GM23248 (cell line): ENCODE data around the gene ITGAD. TPM values are rescaled to one million over a fixed set of nuclear protein-coding genes. Genes with fewer than 3 reads are reported as not detected.
"Not testable (repeated sequence)": the region's sequence is repeated elsewhere in the genome, so short reads cannot be mapped to it uniquely, and the experiment has no call there.

Experiments
- DNase-seq: peaks from one replicate; pipeline ENCODE4 v3.0.0-alpha.2; 2015
- H2AFZ ChIP-seq: fragments of 200-600 bp; sonication (generic); 2 replicates; pipeline ENCODE4 v1.6.1; 2016; ENCODE audit warnings: antibody characterized with exemption
- H3F3A ChIP-seq: fragments of 200-600 bp; sonication (generic); 2 replicates; pipeline ENCODE4 v1.6.1; 2016; ENCODE audit warnings: mild to moderate bottlenecking, antibody characterized with exemption, mixed run types; ENCODE audit not compliant: insufficient read depth
- H3K27ac ChIP-seq: fragments of 200-600 bp; sonication (generic); 2 replicates; pipeline ENCODE4 v1.5.1; 2016; ENCODE audit warnings: mild to moderate bottlenecking
- H3K27me3 ChIP-seq: fragments of 200-600 bp; sonication (generic); replicated peaks from 2 replicates; pipeline ENCODE4 v1.6.1; 2016; ENCODE audit warnings: mild to moderate bottlenecking; ENCODE audit not compliant: insufficient read depth
- H3K36me3 ChIP-seq: fragments of 200-600 bp; sonication (generic); 2 replicates; pipeline ENCODE4 v1.6.1; 2016; ENCODE audit warnings: low read depth, mild to moderate bottlenecking
- H3K4me1 ChIP-seq: fragments of 200-600 bp; sonication (generic); 2 replicates; pipeline ENCODE4 v1.6.1; 2016; ENCODE audit warnings: mild to moderate bottlenecking; ENCODE audit not compliant: insufficient read depth
- H3K4me2 ChIP-seq: fragments of 200-600 bp; sonication (generic); one replicate; pipeline ENCODE4 v1.6.1; 2016; ENCODE audit warnings: mild to moderate bottlenecking; ENCODE audit not compliant: unreplicated experiment
- H3K4me3 ChIP-seq: fragments of 200-600 bp; sonication (generic); 2 replicates; pipeline ENCODE4 v1.5.1; 2016; ENCODE audit warnings: mild to moderate bottlenecking
- H3K79me2 ChIP-seq: fragments of 200-600 bp; sonication (generic); 2 replicates; pipeline ENCODE4 v1.6.1; 2016; ENCODE audit warnings: mild to moderate bottlenecking; ENCODE audit not compliant: insufficient read depth
- H3K9ac ChIP-seq: fragments of 200-600 bp; sonication (generic); 2 replicates; pipeline ENCODE4 v1.6.1; 2016; ENCODE audit warnings: mild to moderate bottlenecking
- H3K9me2 ChIP-seq: fragments of 200-600 bp; sonication (generic); 2 replicates; pipeline ENCODE4 v1.6.1; 2016; ENCODE audit warnings: mixed run types, mild to moderate bottlenecking, moderate library complexity; ENCODE audit not compliant: insufficient read depth
- H3K9me3 ChIP-seq: fragments of 200-600 bp; sonication (generic); one replicate; pipeline ENCODE4 v1.6.1; 2017; ENCODE audit warnings: low read depth
- H4K20me1 ChIP-seq: fragments of 200-600 bp; sonication (generic); 2 replicates; pipeline ENCODE4 v1.6.0; 2016; ENCODE audit not compliant: insufficient read depth
- EZH2 ChIP-seq: fragments of 200-600 bp; sonication (generic); IDR thresholded peaks from 2 replicates; pipeline ENCODE4 v1.6.1; 2018; ENCODE audit warnings: antibody characterized with exemption, mild to moderate bottlenecking; ENCODE audit not compliant: insufficient read depth, poor library complexity, severe bottlenecking
- EZH2phosphoT487 ChIP-seq: fragments of 200-600 bp; sonication (generic); IDR thresholded peaks from 2 replicates; pipeline ENCODE4 v1.6.1; 2018; ENCODE audit warnings: antibody characterized with exemption, moderate library complexity, mild to moderate bottlenecking, low read depth; ENCODE audit not compliant: insufficient read depth
- WGBS, 2 experiments: methylation state at CpG; one replicate each; pipeline ENCODE4 v1.1.6; 2015 to 2017; ENCODE audit warnings: low lambda C conversion rate in 2 of 2, low coverage in 1 of 2; ENCODE audit errors: missing lambda C conversion rate in 2 of 2; 5-methylcytosine and 5-hydroxymethylcytosine counted together
- in situ Hi-C: fragments of 300-500 bp; cut with MboI; formaldehyde crosslinking; loops from 2 replicates; pipeline ENCODE4 v1.15.0; 2020
- polyA plus RNA-seq: library from polyadenylated mRNA; unstranded; fragments of >200 nt; fragmentation: Nextera tagmentation; extraction: Ambion mirVana; gene quantifications from 2 replicates; pipeline ENCODE4 v1.2.1, GENCODE V29; 2016
- total RNA-seq: library from RNA; depleted of rRNA; stranded (reverse); fragments of >200 nt; shearing (Covaris generic); gene quantifications from 2 replicates; pipeline ENCODE4 v1.2.3, GENCODE V29; 2014

ITGAD gene
- total and polyA plus RNA-seq, 2 experiments from 2014 or later: not detected

DNA sequence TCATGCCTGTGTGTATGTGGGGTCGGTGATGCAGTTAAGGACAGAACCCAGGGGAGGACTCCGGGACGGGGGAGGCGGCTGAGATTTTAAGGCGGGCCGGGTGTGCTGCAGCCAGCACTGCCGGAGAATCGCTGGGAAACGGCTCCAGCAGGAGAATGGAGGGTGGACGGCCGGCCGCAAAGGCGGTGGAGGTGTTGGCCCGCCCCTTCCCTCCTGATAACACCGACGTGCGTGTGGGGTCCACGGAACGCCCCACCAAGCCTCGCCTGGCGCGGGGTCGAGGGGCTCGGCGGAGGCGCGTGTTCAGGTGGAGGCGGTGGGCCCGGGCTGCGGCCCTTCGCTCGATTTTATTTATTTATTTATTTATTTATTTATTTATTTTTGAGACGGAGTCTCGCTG lies 48.8 kb downstream of the ITGAD start:
- peak overlapping the region; percentile 85 for H3K4me2 ChIP-seq
- H3K9me2 ChIP-seq: no peaks in the 10 kb centered on the region
- peaks cover 20% of the 10 kb centered on the region for H3F3A ChIP-seq
- in situ Hi-C loops: loop anchor here (10.0 to 25.0 kb wide), 2 partner anchors 237 to 455 kb away; partner anchors contain the start of genes HSD3B7 and PYCARD
- H3K79me2 ChIP-seq: no peaks in the 10 kb centered on the region
- no peak overlapping the region for H3K27ac ChIP-seq
- peak overlapping the region; percentile 82 for H3K4me3 ChIP-seq
- no peaks in the 10 kb centered on the region for H3K4me1 ChIP-seq
- H3K9ac ChIP-seq: peak overlapping the region; percentile 83
- no peaks in the 10 kb centered on the region for H3K9me3 ChIP-seq
- 43 to 55% methylated on average over 27 to 34 of the region's 34 CpGs for WGBS, 2 experiments
- H3K27me3 ChIP-seq: no peaks in the 10 kb centered on the region
- DNase-seq: peak; percentile 14
- H4K20me1 ChIP-seq: no peaks in the 10 kb centered on the region
- peak overlapping the region; percentile 88; the same call in 1 of the 2 replicates for H2AFZ ChIP-seq
- no peaks in the 10 kb centered on the region for H3K36me3 ChIP-seq
- TF ChIP-seq EZH2 (no peak), EZH2phosphoT487 (no peak)

DNA sequence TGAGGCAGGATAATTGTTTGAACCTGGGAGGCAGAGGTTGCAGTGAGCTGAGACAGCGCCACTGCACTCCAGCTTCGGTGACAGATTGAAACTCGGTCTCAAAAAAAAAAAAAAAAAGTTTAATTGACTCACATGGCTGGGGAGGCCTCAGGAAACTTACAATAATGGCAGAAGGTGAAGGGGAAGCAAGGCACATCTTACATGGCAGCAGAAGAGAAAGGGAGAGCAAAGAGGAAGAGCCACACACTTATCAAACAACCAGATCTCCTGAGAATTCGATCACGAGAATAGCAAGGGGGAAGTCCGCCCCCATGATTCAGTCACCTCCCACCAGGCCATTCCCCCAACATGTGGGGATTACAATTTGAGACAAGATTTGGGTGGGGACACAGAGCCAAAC lies 52.8 kb downstream of the ITGAD start:
- not testable (repeated sequence) for H3K4me2 ChIP-seq, DNase-seq, H3K36me3 ChIP-seq, H3K4me1 ChIP-seq, H2AFZ ChIP-seq, H3F3A ChIP-seq, H4K20me1 ChIP-seq, H3K9me2 ChIP-seq, H3K9me3 ChIP-seq, H3K27me3 ChIP-seq, H3K79me2 ChIP-seq, H3K4me3 ChIP-seq, H3K27ac ChIP-seq, H3K9ac ChIP-seq
- 63 to 65% methylated on average over 6 of the region's 6 CpGs for WGBS, 2 experiments
- in situ Hi-C loops: loop anchor here (10.0 to 25.0 kb wide), 2 partner anchors 241 to 459 kb away; partner anchors contain the start of genes HSD3B7 and PYCARD

DNA sequence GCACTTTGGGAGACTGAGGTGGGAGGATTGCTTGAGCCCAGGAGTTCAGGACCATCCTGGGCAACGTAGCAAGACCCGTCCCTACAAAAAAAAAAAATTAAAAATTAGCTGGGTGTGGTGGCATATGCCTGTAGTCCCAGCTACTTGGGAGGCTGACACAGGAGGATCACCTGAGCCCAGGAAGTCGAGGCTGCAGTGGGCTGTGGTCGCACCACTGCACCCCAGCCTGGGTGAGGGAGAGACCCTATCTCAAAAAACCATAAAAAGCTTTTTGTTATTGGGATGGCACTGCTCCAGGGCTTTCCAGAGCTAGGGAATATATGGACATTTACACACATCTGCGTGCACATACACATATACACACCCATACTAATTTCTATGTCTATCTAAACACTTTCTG lies 58.1 kb downstream of the ITGAD start:
- peaks cover 33% of the 10 kb centered on the region for H3F3A ChIP-seq
- no peaks in the 10 kb centered on the region for H3K36me3 ChIP-seq
- TF ChIP-seq EZH2: no peak
- no peak for TF ChIP-seq EZH2phosphoT487
- H3K9me3 ChIP-seq: no peaks in the 10 kb centered on the region
- no peak overlapping the region for H3K27ac ChIP-seq
- no peak for DNase-seq
- peaks cover 29% of the 10 kb centered on the region for H3K79me2 ChIP-seq
- H3K4me2 ChIP-seq: peak overlapping the region; percentile 49
- in situ Hi-C loops: no loop called here
- WGBS, 2 experiments: 77 to 84% methylated on average over 5 of the region's 5 CpGs
- H2AFZ ChIP-seq: 0 out of 2 replicates have a peak overlapping the region, but pooled peaks have one; percentile 3
- peak overlapping the region; percentile 33; the same call in 1 of the 2 replicates for H3K9ac ChIP-seq
- no peak overlapping the region for H3K4me3 ChIP-seq
- H4K20me1 ChIP-seq: no peaks in the 10 kb centered on the region
- no peaks in the 10 kb centered on the region for H3K9me2 ChIP-seq
- H3K27me3 ChIP-seq: no peaks in the 10 kb centered on the region
- peaks cover 40% of the 10 kb centered on the region for H3K4me1 ChIP-seq

DNA sequence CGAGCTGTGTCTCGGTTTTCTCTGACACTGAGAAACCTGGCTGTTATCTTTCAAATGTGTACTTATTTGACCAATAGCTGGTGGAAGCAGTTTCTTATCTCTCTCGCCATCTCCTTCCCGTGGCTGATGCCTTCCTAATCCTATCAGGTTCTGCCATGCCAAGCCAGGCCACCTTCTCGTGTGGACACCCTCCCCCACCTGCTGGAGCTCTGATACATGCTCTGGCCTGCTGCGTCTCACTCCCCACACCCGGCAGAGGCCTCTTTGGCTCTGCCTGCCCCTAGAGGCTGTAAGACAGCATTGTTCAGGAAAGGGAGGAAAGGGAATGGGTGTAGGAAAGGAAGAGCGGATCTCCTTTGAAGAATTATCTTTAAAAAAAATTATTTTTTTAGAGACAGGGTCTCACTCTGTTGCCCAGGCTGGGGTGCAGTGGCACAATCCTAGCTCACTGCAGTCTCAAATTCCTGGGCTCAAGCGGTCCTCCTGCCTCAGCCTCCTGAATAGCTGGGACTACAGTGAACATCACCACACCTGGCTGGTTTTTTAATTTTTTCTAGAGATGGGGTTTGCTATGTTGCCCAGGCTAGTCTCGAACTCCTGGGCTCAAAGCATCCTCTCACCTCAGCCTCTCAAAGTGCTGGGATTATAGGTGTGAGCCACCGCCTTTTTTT lies 58.7 kb downstream of the ITGAD start:
- peak; percentile 89 for DNase-seq

More for the DNA sequence above, 58.7 kb downstream of the ITGAD start:
- H3K9me3 ChIP-seq: no peaks in the 10 kb centered on the region
- peak overlapping the region; percentile 94 for H3K27ac ChIP-seq
- H3K27me3 ChIP-seq: no peaks in the 10 kb centered on the region
- H3K9ac ChIP-seq: peak overlapping the region; percentile 64
- H4K20me1 ChIP-seq: no peaks in the 10 kb centered on the region
- H2AFZ ChIP-seq: 0 out of 2 replicates have a peak overlapping the region, but pooled peaks have one; percentile 3
- in situ Hi-C loops: no loop called here
- no peaks in the 10 kb centered on the region for H3K9me2 ChIP-seq
- H3K4me2 ChIP-seq: peak overlapping the region; percentile 49
- peaks cover 33% of the 10 kb centered on the region for H3F3A ChIP-seq
- WGBS, 2 experiments: 50 to 53% methylated on average over 11 of the region's 11 CpGs
- H3K79me2 ChIP-seq: peaks cover 35% of the 10 kb centered on the region
- H3K4me1 ChIP-seq: peaks cover 45% of the 10 kb centered on the region
- TF ChIP-seq EZH2 (no peak), EZH2phosphoT487 (no peak)
- no peaks in the 10 kb centered on the region for H3K36me3 ChIP-seq
- H3K4me3 ChIP-seq: no peak overlapping the region
